GM18498 (cell line): Measurements from ENCODE around the gene POLR3K.

Experiments
- ATAC-seq: cut with Tn5 transposase; IDR thresholded peaks from one replicate; pipeline ENCODE4 v1.9.1; 2021; ENCODE audit warnings: mild to moderate bottlenecking, moderate library complexity; ENCODE audit not compliant: unreplicated experiment

POLR3K gene

DNA sequence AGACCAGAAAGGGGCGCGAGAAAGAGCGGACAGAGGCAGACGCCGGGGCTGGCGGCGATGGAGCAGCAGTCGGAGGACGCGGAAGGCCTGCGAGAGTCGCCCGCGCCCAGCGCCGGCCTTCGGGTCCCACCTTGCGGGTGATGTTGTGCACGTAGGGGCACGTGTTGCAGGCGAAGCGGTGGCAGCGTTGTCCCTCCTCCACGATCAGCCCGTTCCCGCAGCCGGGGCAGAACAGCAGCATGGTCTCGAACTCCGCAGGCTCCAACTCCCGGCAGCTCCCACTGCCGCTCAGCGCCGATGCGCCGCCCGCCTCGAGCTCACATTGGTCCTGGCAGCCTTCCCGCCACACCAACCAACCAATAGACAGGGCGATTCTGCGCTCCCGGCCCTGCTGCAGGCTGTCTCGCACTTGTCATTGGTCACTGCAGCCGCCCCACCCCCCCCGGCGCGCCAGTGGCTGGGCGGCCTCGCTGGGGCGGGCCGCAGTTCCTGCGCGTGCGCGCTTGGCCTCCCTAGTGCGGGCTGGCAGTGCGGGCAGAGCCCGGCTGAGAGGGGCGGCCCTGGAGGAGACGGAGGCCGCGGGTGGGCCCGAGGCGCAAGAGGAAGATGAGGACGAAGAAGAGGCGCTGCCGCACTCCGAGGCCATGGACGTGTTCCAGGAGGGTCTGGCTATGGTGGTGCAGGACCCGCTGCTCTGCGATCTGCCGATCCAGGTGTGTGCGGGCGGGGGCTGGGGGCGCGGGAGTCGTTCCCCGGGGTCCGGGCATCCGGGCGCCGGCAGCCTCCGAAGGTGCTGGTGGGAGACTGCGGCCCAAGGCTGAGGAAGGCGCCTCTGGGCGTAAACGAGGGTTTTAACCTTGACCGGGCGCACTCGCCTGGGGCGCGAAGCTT lies at the start of gene POLR3K, which contains the start of gene SNRNP25:
TSS of gene POLR3K (minus strand) at position 263 of the 891 bp plus-strand sequence. CDS start at position 241, 22 bp downstream.
TSS of gene SNRNP25 (plus strand) at position 483 of the 891 bp plus-strand sequence. CDS start at position 672, 189 bp downstream.
- peak; percentile 91 for ATAC-seq

- ATAC-seq = no peak
Observed at GRCh38 chr16:102060-102855, 48.9 kb upstream of the POLR3K start.

GRCh38 chr16:101586-101985 lies 48.2 kb upstream of the POLR3K start:
- ATAC-seq = no peak

DNA sequence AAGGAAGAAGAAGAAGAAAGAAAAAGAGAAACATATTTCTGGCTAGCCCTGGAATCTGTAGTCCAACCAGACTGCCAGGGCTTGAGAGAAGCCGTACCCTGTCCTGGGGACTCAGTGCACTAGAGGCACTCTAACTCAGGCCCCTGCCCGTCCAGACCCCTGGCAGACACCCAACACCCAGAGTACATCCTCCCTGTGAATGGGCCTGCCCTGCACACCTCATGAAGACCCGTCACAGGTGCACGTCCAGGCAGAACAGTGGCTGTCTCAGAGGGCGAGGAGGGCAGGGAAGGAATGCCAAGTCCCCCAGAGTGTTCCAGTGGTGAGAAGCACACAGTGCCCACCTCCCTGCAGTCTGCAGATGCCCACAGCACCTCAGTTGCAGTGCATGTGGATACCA lies 47.6 kb upstream of the POLR3K start:
- ATAC-seq = no peak

GRCh38 chr16:97822-98221 lies 44.4 kb upstream of the POLR3K start:
- ATAC-seq = no peak

DNA sequence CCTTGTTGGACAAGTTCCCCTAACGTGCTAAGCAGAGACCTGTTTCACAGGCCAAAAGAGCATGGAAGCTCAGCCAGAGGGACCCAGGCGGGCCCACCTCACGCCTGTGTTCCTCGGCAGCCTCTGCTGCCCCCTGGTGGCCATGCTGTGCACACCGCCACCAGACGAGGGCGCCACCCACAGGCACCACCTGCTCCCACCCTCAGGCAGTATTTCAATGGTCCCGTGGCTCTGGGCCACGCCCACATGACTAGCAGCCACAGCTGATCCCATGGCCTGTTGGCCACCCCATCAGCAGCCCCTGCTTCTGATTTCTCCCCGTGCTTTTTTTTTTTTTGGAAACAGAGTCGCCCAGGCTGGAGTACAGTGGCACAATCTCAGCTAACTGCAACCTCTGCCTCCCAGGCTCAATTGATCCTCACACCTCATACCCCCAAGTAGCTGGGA lies 43.5 kb upstream of the POLR3K start:
- ATAC-seq = peak; percentile 80

DNA sequence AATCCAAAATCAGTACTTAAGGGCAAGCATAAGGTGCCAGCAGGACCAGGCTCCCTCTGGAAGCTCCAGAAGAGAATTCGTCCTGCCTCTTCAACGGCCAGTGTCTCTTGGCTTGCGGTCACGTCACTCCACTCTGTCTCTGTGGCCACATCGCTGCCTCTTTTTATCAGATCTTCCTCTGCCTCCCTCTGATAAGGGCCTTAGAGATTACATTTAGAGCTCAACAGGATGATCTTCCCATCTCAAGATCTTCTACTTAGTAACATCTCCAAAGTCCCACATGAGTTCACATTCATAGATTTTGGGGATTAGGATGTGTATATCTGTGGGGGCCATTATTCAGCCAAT lies 41.5 kb upstream of the POLR3K start:
- ATAC-seq = no peak

DNA sequence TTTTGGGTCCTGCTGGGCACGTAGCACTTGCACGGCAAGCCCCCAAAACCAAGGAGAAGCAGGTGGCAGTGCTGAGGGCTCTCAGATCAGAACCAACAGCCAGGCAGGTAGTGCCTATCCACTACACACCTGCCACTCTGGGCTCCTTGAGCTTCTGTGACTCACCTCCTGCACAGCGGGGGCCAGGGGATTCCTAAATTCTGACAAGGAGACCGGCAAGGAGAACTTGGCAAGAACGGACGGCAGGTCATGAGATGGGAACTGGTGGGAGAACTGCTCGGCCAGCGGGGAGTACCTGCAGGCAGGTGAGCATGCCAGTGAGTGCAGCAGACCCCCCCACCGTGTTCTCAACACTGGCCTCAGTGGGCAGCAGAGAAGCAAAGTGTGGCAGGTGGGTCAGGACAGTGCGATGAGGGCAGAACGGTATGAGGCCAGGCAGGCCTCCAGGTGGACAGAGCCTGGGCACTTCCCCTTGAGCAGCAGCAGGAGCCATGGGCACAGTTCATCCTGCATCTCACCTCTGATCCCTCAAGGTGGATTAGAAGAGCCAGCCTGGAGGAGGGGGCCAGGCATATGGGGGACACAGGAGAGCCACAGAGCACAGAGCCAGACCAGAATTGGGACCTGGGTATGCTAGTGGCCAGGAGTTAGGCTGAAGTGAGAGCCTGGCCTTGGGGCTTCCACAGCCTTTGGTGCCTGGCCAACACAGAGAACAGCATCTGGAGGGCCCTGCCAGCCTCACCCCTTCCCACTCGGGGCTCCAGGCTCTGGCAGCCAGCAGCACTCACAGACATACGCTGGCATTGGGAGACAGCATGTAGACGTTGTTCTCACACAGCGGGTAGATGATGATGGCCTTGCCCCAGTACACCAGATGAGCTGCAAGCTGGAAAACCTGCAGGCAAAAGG lies 39.3 kb upstream of the POLR3K start:
- ATAC-seq = no peak

- no peak for ATAC-seq
Observed at GRCh38 chr16:91484-91883, 38.1 kb upstream of the POLR3K start.

DNA sequence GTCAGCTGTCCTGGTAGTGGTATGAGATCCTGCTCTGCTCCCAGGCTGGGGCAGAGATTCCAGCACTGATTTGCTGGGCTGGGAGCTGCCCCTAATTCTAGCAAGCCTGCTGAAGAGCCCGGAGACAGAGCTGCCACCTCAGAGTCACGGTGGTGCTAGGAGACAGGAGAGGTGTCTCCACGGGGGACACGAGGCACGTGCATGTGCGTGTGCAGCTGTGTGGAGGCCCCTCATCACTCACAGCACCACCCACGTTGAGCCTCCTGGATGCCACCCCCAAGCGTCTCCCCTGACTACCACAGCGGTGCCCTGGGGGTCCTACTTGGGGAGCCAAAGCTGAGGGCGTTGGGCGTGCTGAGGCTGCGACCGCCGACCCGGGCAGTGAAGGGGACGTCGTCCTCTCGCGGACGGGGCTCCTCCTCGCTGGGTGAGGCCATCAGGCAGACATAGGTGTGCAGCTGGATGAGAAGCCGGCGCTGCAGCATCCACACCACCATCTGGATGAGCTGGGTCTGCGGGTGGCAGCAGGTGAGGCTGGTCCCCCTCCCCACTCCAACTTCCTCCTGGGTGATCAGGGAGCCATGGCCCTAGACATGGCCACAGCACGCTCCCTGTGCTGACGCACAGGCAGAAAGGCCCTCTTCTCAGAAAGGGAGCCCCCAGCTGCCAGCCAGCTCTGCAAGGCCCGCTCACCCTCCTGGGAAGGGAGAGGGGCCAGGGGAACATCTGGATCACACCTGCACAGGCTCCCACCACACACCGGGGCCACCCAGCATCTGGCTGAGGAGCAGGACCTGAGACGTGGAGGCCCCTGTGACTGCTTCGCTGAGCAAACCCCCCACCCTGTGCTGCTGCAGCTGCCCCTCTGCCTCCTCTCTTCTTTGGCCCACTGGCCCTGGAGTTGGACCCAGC lies 36.2 kb upstream of the POLR3K start:
- ATAC-seq = no peak

- ATAC-seq = no peak
Observed at GRCh38 chr16:88613-89012, 35.2 kb upstream of the POLR3K start.

- no peak for ATAC-seq
Observed at GRCh38 chr16:86483-86952, 33.1 kb upstream of the POLR3K start.

- no peak for ATAC-seq
Observed at GRCh38 chr16:85865-86264, 32.5 kb upstream of the POLR3K start.

GRCh38 chr16:85407-85782 lies 32.0 kb upstream of the POLR3K start:
- ATAC-seq = no peak

- ATAC-seq = peak; percentile 65
Observed at GRCh38 chr16:84718-85406, 31.5 kb upstream of the POLR3K start.

DNA sequence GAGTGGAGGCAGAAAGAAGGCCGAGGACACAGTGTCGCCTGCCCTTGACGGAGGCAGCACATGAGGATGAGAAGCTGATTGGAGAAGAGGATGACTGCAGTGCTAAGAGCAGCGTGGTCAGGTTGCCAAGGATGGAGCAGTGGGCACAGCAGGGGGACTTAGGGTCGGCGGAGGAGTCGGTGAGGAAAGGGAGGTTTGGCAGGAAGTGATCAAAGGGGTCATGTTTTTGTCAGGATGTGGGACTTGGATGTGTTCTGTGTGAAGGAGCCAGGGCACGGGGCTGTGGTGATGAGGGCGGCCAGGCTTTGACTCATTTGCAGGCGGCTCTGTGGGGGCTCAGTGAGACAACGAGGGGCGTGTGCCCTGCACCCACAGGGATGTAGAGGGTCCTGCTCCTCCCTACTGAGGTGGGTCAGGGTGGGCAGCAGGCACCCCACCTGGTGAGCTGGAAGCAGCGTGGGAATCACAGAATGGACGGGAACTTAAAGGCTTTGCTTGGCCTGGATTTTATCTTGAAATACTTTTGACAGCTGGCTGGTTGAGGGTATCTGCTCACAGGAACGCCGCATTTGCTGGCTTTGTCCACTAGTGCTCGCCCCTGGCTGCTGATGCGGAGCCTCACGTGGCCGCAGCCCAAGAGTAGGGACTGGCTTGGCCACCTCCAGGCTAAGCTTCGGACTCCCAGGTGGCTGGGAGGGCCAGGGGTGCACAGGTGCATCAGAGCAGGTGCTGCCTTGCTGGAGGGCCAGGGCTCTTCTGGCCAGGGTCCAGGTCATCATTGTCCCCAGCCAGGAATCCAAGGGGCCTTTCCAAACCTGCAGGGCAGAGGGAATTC lies 30.6 kb upstream of the POLR3K start:
- peak; percentile 12 for ATAC-seq

DNA sequence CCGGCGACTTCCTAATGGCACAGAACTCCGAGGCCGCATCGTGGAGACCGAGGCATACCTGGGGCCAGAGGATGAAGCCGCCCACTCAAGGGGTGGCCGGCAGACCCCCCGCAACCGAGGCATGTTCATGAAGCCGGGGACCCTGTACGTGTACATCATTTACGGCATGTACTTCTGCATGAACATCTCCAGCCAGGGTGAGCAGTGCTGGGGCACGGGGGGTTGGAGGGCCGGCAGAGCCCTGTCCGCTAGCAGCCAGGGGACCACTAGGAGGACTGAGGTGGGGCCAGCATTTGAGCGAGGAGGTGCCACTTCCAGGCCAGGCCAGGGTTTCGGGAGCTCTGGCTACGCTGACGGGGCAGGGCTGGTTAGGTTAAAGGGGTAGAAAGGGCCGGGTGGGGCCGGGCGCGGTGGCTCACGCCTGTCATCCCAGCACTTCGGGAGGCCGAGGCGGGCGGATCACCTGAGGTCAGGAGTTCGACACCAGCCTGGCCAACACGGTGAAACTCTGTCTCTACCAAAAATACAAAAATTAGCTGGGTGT lies 29.7 kb upstream of the POLR3K start:
- no peak for ATAC-seq
